ENCODE measurements around the gene ELN. TPM values are rescaled to one million over a fixed set of nuclear protein-coding genes. Genes with fewer than 3 reads are reported as not detected.
A peak's percentile ranks its signal among the peaks of the same experiment; 100 is the strongest.

ELN gene
- polyA plus RNA-seq, 1 donor (not counting 4 experiments of a cell fraction or from before 2014, with no cell fraction given), result not detected

GRCh38 chr7:74059681-74060588, 32.0 kb downstream of the ELN start:
- Histone ChIP-seq H3K9ac (ENCODE audit: control insufficient read depth, extremely low read depth, insufficient read depth, low read length) (no peak overlapping the region), H3K4me2 (ENCODE audit: control insufficient read depth, extremely low read depth, insufficient read depth, low read depth, low read length) (peak overlapping the region; percentile 68), H3K4me1 (ENCODE audit: control insufficient read depth, extremely low read depth, insufficient read depth, low read length) (peaks cover 18% of the 10 kb centered on the region), H3K4me3 (ENCODE audit: control insufficient read depth in 2 of 3, extremely low read depth in 1 of 3, insufficient read depth in 2 of 3, low read depth in 1 of 3, low read length in 3 of 3) (peak overlapping the region in 1 of 3 experiments; percentile 50), H3K27ac (ENCODE audit: control insufficient read depth, insufficient read depth, low read length) (no peak overlapping the region), H3K79me2 (ENCODE audit: control insufficient read depth, insufficient read depth, low read length) (no peaks in the 10 kb centered on the region), H3K36me3 (ENCODE audit: control insufficient read depth in 2 of 2, extremely low read depth in 1 of 2, insufficient read depth in 2 of 2, low read length in 2 of 2) (no peaks in the 10 kb centered on the region), H4K20me1 (ENCODE audit: control insufficient read depth, extremely low read depth, insufficient read depth, low read length) (no peaks in the 10 kb centered on the region), H2AFZ (ENCODE audit: control insufficient read depth, low read length) (no peak overlapping the region), H3K27me3 (ENCODE audit: control insufficient read depth, extremely low read depth, insufficient read depth, low read length) (peaks cover 21% of the 10 kb centered on the region), H3K9me1 (ENCODE audit: control insufficient read depth, extremely low read depth, insufficient read depth, low read length) (no peaks in the 10 kb centered on the region), H3K9me3 (ENCODE audit: control insufficient read depth, low read depth, low read length) (no peaks in the 10 kb centered on the region)
- FAIRE-seq, result peak; percentile 34
- TF ChIP-seq CTCF (optimal IDR thresholded peaks at IDR 0.05 in 1 of 3, IDR thresholded peaks at IDR 0.05 in 1 of 3, conservative IDR thresholded peaks at IDR 0.05 in 1 of 3; ENCODE audit: extremely low read depth in 1 of 3, insufficient read depth in 2 of 3, low read length in 3 of 3) (peak; percentile 22 to 37 (median 34)), EZH2 (IDR thresholded peaks at IDR 0.05; ENCODE audit: low read length) (no peak)
- dilution Hi-C loops (cut with MboI; ENCODE audit: extremely low pct_ligation_motif_present, low sequenced_read_pairs), result no loop called here
- no peak for DNase-seq (ENCODE audit: low read depth, low spot score)

- dilution Hi-C loops (cut with MboI; ENCODE audit: extremely low pct_ligation_motif_present, low sequenced_read_pairs), result no loop called here
- Histone ChIP-seq H3K27ac (ENCODE audit: control insufficient read depth, insufficient read depth, low read length) (peak overlapping the region; percentile 18), H3K9me1 (ENCODE audit: control insufficient read depth, extremely low read depth, insufficient read depth, low read length) (no peaks in the 10 kb centered on the region), H4K20me1 (ENCODE audit: control insufficient read depth, extremely low read depth, insufficient read depth, low read length) (no peaks in the 10 kb centered on the region), H3K4me3 (ENCODE audit: control insufficient read depth in 2 of 3, extremely low read depth in 1 of 3, insufficient read depth in 2 of 3, low read depth in 1 of 3, low read length in 3 of 3) (no peak overlapping the region), H3K36me3 (ENCODE audit: control insufficient read depth in 2 of 2, extremely low read depth in 1 of 2, insufficient read depth in 2 of 2, low read length in 2 of 2) (no peaks in the 10 kb centered on the region), H3K4me2 (ENCODE audit: control insufficient read depth, extremely low read depth, insufficient read depth, low read depth, low read length) (peak overlapping the region; percentile 1), H3K9ac (ENCODE audit: control insufficient read depth, extremely low read depth, insufficient read depth, low read length) (peak overlapping the region; percentile 63), H3K27me3 (ENCODE audit: control insufficient read depth, extremely low read depth, insufficient read depth, low read length) (peaks cover 17% of the 10 kb centered on the region), H3K4me1 (ENCODE audit: control insufficient read depth, extremely low read depth, insufficient read depth, low read length) (peaks cover 18% of the 10 kb centered on the region), H2AFZ (ENCODE audit: control insufficient read depth, low read length) (peak overlapping the region; percentile 72), H3K9me3 (ENCODE audit: control insufficient read depth, low read depth, low read length) (no peaks in the 10 kb centered on the region), H3K79me2 (ENCODE audit: control insufficient read depth, insufficient read depth, low read length) (no peaks in the 10 kb centered on the region)
- FAIRE-seq (peak; percentile 61), DNase-seq (ENCODE audit: low read depth, low spot score) (no peak)
- no peak for TF ChIP-seq CTCF (optimal IDR thresholded peaks at IDR 0.05 in 1 of 3, IDR thresholded peaks at IDR 0.05 in 1 of 3, conservative IDR thresholded peaks at IDR 0.05 in 1 of 3; ENCODE audit: extremely low read depth in 1 of 3, insufficient read depth in 2 of 3, low read length in 3 of 3)
Observed at GRCh38 chr7:74061840-74062539, 34.0 kb downstream of the ELN start.
